HUES64 (cell line): ENCODE data around the gene GPX4.
A peak's percentile ranks its signal among the peaks of the same experiment; 100 is the strongest.

Experiments
- H3K27ac ChIP-seq: 2 replicates; pipeline ENCODE4 v1.7.0; 2013; ENCODE audit warnings: low read depth, low read length, inconsistent platforms
- H3K27me3 ChIP-seq: 2 replicates; pipeline ENCODE4 v1.6.1; 2013; ENCODE audit warnings: mild to moderate bottlenecking, low read length; ENCODE audit not compliant: insufficient read depth
- H3K36me3 ChIP-seq: 2 replicates; pipeline ENCODE4 v1.6.1; 2013; ENCODE audit warnings: mild to moderate bottlenecking, low read length; ENCODE audit not compliant: insufficient read depth
- H3K4me1 ChIP-seq: 2 replicates; pipeline ENCODE4 v1.6.1; 2013; ENCODE audit warnings: mild to moderate bottlenecking, low read length, moderate library complexity; ENCODE audit not compliant: insufficient read depth
- H3K4me3 ChIP-seq: 2 replicates; pipeline ENCODE4 v1.5.1; 2013; ENCODE audit warnings: mild to moderate bottlenecking, low read length, moderate library complexity
- H3K9ac ChIP-seq: 2 replicates; pipeline ENCODE4 v1.6.1; 2013; ENCODE audit warnings: mild to moderate bottlenecking, low read depth, low read length
- H3K9me3 ChIP-seq: 2 replicates; pipeline ENCODE4 v1.6.1; 2013; ENCODE audit warnings: low read depth, low read length; ENCODE audit not compliant: insufficient read depth
- WGBS: fragments of 150-250, 120-280 bp; methylation state at CpG from one replicate; pipeline ENCODE4 v1.1.7; 2013; ENCODE audit warnings: missing lambda C conversion rate; 5-methylcytosine and 5-hydroxymethylcytosine counted together

GPX4 gene

GRCh38 chr19:1106841-1107660, 3.3 kb downstream of the GPX4 start:
- WGBS = 87% methylated on average over 17 of the region's 17 CpGs
- Histone ChIP-seq H3K9me3 (no peaks in the 10 kb centered on the region), H3K4me3 (no peak overlapping the region), H3K36me3 (peaks cover 24% of the 10 kb centered on the region), H3K9ac (no peak overlapping the region), H3K27me3 (no peaks in the 10 kb centered on the region), H3K4me1 (peaks cover 5% of the 10 kb centered on the region; the same call in 1 of the 2 replicates), H3K27ac (peak overlapping the region; percentile 49; the same call in 1 of the 2 replicates)

GRCh38 chr19:1107661-1108261, 4.0 kb downstream of the GPX4 start:
- Histone ChIP-seq H3K36me3 (peaks cover 24% of the 10 kb centered on the region), H3K27ac (0 out of 2 replicates have a peak overlapping the region, but pooled peaks have one; percentile 49), H3K27me3 (no peaks in the 10 kb centered on the region), H3K4me3 (no peak overlapping the region), H3K9me3 (no peaks in the 10 kb centered on the region), H3K4me1 (0 out of 2 replicates have a peak, but pooled peaks cover under 1% of the 10 kb centered on the region), H3K9ac (no peak overlapping the region; the same call in 1 of the 2 replicates)
- WGBS = 95% methylated on average over 25 of the region's 25 CpGs

GRCh38 chr19:1108291-1109031, 4.7 kb downstream of the GPX4 start:
- H3K4me3 ChIP-seq = no peak overlapping the region
- no peaks in the 10 kb centered on the region for H3K27me3 ChIP-seq
- 96% methylated on average over 89 of the region's 89 CpGs for WGBS
- no peak overlapping the region for H3K9ac ChIP-seq
- H3K4me1 ChIP-seq = peaks cover 4% of the 10 kb centered on the region; the same call in 1 of the 2 replicates
- no peak overlapping the region for H3K27ac ChIP-seq
- peaks cover 24% of the 10 kb centered on the region for H3K36me3 ChIP-seq
- no peaks in the 10 kb centered on the region for H3K9me3 ChIP-seq

- H3K36me3 ChIP-seq = peaks cover 26% of the 10 kb centered on the region
- H3K4me1 ChIP-seq = peaks cover 4% of the 10 kb centered on the region; the same call in 1 of the 2 replicates
- H3K9me3 ChIP-seq = no peaks in the 10 kb centered on the region
- 93% methylated on average over 48 of the region's 48 CpGs for WGBS
- H3K4me3 ChIP-seq = no peak overlapping the region
- H3K9ac ChIP-seq = no peak overlapping the region
- no peaks in the 10 kb centered on the region for H3K27me3 ChIP-seq
- H3K27ac ChIP-seq = no peak overlapping the region
Measured at GRCh38 chr19:1109032-1109551, 5.3 kb downstream of the GPX4 start.

GRCh38 chr19:1109697-1110671, 6.2 kb downstream of the GPX4 start:
- 95% methylated on average over 54 of the region's 54 CpGs for WGBS
- peaks cover 4% of the 10 kb centered on the region; the same call in 1 of the 2 replicates for H3K4me1 ChIP-seq

GRCh38 chr19:1110809-1111640, 7.2 kb downstream of the GPX4 start:
- H3K36me3 ChIP-seq = peaks cover 27% of the 10 kb centered on the region
- H3K9ac ChIP-seq = no peak overlapping the region
- no peak overlapping the region for H3K4me3 ChIP-seq
- WGBS = 88% methylated on average over 16 of the region's 18 CpGs
- H3K27ac ChIP-seq = no peak overlapping the region
- H3K9me3 ChIP-seq = no peaks in the 10 kb centered on the region
- H3K27me3 ChIP-seq = no peaks in the 10 kb centered on the region
- H3K4me1 ChIP-seq = peaks cover 4% of the 10 kb centered on the region; the same call in 1 of the 2 replicates

More at GRCh38 chr19:1109697-1110671, 6.2 kb downstream of the GPX4 start:
- Histone ChIP-seq H3K36me3 (peaks cover 27% of the 10 kb centered on the region), H3K27me3 (no peaks in the 10 kb centered on the region), H3K9ac (no peak overlapping the region), H3K4me3 (no peak overlapping the region), H3K27ac (no peak overlapping the region), H3K9me3 (no peaks in the 10 kb centered on the region)

GRCh38 chr19:1111641-1112267, 8.0 kb downstream of the GPX4 start:
- no peaks in the 10 kb centered on the region for H3K9me3 ChIP-seq
- H3K9ac ChIP-seq = no peak overlapping the region
- H3K27me3 ChIP-seq = no peaks in the 10 kb centered on the region
- H3K4me1 ChIP-seq = peaks cover 4% of the 10 kb centered on the region; the same call in 1 of the 2 replicates
- H3K27ac ChIP-seq = no peak overlapping the region
- peaks cover 20% of the 10 kb centered on the region for H3K36me3 ChIP-seq
- no peak overlapping the region for H3K4me3 ChIP-seq
- 84% methylated on average over 18 of the region's 18 CpGs for WGBS

- no peaks in the 10 kb centered on the region for H3K27me3 ChIP-seq
- peaks cover 4% of the 10 kb centered on the region; the same call in 1 of the 2 replicates for H3K4me1 ChIP-seq
- 85% methylated on average over 71 of the region's 71 CpGs for WGBS
- H3K9me3 ChIP-seq = no peaks in the 10 kb centered on the region
- H3K27ac ChIP-seq = no peak overlapping the region
- H3K36me3 ChIP-seq = peaks cover 18% of the 10 kb centered on the region; the same call in 1 of the 2 replicates
- H3K9ac ChIP-seq = no peak overlapping the region
- H3K4me3 ChIP-seq = no peak overlapping the region
Measured at GRCh38 chr19:1112268-1113029, 8.7 kb downstream of the GPX4 start.
